Endothelial cell of umbilical vein (primary cell): ENCODE data around the gene CALN1. TPM values are rescaled to one million over a fixed set of nuclear protein-coding genes. Genes with fewer than 3 reads are reported as not detected.

ENCODE experiments used
- BruUV-seq: library from RNA; stranded (reverse); fragments of 400-500 nt; replicated peaks from 2 replicates; lab custom pipeline; 2021; lab: Mats Ljungman, UMichigan
- CTCF ChIA-PET: fragments of 300-600, 350-600 bp; sonication (Branson Sonifier 250); formaldehyde crosslinking; loops from one replicate; lab custom pipeline; 2021; ENCODE audit warnings: antibody characterized with exemption, inconsistent platforms; lab: Charles Lee
- POLR2A ChIA-PET: fragments of 300-600, 350-600 bp; sonication (Branson Sonifier 250); formaldehyde crosslinking; loops from one replicate; lab custom pipeline; 2021; ENCODE audit warnings: antibody characterized with exemption, inconsistent platforms; lab: Charles Lee
- DNase-seq: peaks from one replicate; pipeline ENCODE4 v3.0.0-alpha.2; 2011; ENCODE audit warnings: low read depth, low spot score
- FAIRE-seq: peaks from 2 replicates; lab custom pipeline; 2011; peaks lifted over from hg19 to GRCh38; lab: Jason Lieb, UNC
- H2AFZ ChIP-seq: 2 replicates; pipeline ENCODE4 v1.6.0; 2012; ENCODE audit warnings: low read depth, low read length, control low read depth, inconsistent platforms
- H3K27ac ChIP-seq: 2 replicates; pipeline ENCODE4 v1.5.1; 2011; ENCODE audit warnings: low read depth, mild to moderate bottlenecking, control low read depth, low read length, moderate library complexity; ENCODE audit not compliant: insufficient read depth
- H3K27me3 ChIP-seq, 2 experiments: 2 replicates each; pipeline versions ENCODE4 v1.6.0 to v1.6.1; 2011; ENCODE audit warnings: low read length in 2 of 2, mixed read lengths in 1 of 2; ENCODE audit not compliant: control insufficient read depth in 2 of 2, insufficient read depth in 2 of 2
- H3K36me3 ChIP-seq, 2 experiments: 2 replicates in 1 of 2; 3 replicates in 1 of 2; pipeline ENCODE4 v1.5.1; 2011; ENCODE audit warnings: low read length in 2 of 2, mild to moderate bottlenecking in 1 of 2, moderate library complexity in 1 of 2; ENCODE audit not compliant: control insufficient read depth in 2 of 2, insufficient read depth in 2 of 2; ENCODE audit errors: extremely low read depth in 1 of 2
- H3K4me1 ChIP-seq: 3 replicates; pipeline ENCODE4 v1.5.1; 2011; ENCODE audit warnings: mild to moderate bottlenecking, low read length; ENCODE audit not compliant: control insufficient read depth, insufficient read depth; ENCODE audit errors: extremely low read depth
- H3K4me2 ChIP-seq: 2 replicates; pipeline ENCODE4 v1.6.1; 2011; ENCODE audit warnings: low read length, control low read depth, mixed read lengths; ENCODE audit not compliant: insufficient read depth
- H3K4me3 ChIP-seq, 3 experiments: fragments of 200-600 bp in 1 of 3; sonication (generic), shearing (Covaris generic) in 1 of 3; replicated peaks in 1 of 3; 2 replicates each; pipeline ENCODE4 v1.5.1; 2011 to 2016; ENCODE audit warnings: control low read depth in 3 of 3, low read length in 3 of 3, mild to moderate bottlenecking in 2 of 3, inconsistent platforms in 1 of 3, low read depth in 1 of 3, moderate library complexity in 1 of 3; ENCODE audit not compliant: insufficient read depth in 1 of 3
- H3K79me2 ChIP-seq: 2 replicates; pipeline ENCODE4 v1.6.0; 2012; ENCODE audit warnings: low read length, inconsistent platforms; ENCODE audit not compliant: control insufficient read depth, insufficient read depth
- H3K9ac ChIP-seq: replicated peaks from 2 replicates; pipeline ENCODE3; 2011; ENCODE audit warnings: low read length, control low read depth; ENCODE audit not compliant: insufficient read depth; ENCODE audit errors: extremely low read depth
- H3K9me1 ChIP-seq: replicated peaks from 3 replicates; pipeline ENCODE4 v1.6.0; 2011; ENCODE audit warnings: mild to moderate bottlenecking, low read length; ENCODE audit not compliant: control insufficient read depth, insufficient read depth; ENCODE audit errors: extremely low read depth
- H3K9me3 ChIP-seq: replicated peaks from 2 replicates; pipeline ENCODE4 v1.5.1; 2012; ENCODE audit warnings: low read length, inconsistent platforms; ENCODE audit not compliant: control insufficient read depth, insufficient read depth
- H4K20me1 ChIP-seq: replicated peaks from 2 replicates; pipeline ENCODE3; 2011; ENCODE audit warnings: mild to moderate bottlenecking, low read length; ENCODE audit not compliant: control insufficient read depth, insufficient read depth; ENCODE audit errors: extremely low read depth
- EZH2 ChIP-seq: IDR thresholded peaks from 2 replicates; pipeline ENCODE4 v1.6.1; 2012; ENCODE audit warnings: borderline replicate concordance, low read depth, mild to moderate bottlenecking, moderate library complexity, low read length, inconsistent platforms; ENCODE audit not compliant: severe bottlenecking
- FOS ChIP-seq: IDR thresholded peaks from 2 replicates; pipeline ENCODE4 v1.6.1; 2011; ENCODE audit warnings: mild to moderate bottlenecking, low read length, moderate library complexity, borderline replicate concordance; ENCODE audit not compliant: insufficient read depth
- GATA2 ChIP-seq: IDR thresholded peaks from 2 replicates; pipeline ENCODE4 v1.7.0; 2011; ENCODE audit warnings: low read depth, mild to moderate bottlenecking, moderate library complexity, mixed read lengths, low read length; ENCODE audit not compliant: insufficient read length, insufficient read depth
- JUN ChIP-seq: IDR thresholded peaks from 2 replicates; pipeline ENCODE4 v1.6.1; 2011; ENCODE audit warnings: borderline replicate concordance, low read depth; ENCODE audit not compliant: insufficient read length, insufficient read depth
- MYC ChIP-seq: IDR thresholded peaks from one replicate; pipeline ENCODE4 v1.6.1; 2011; ENCODE audit warnings: mild to moderate bottlenecking, low read depth, low read length
- POLR2A ChIP-seq: IDR thresholded peaks from 2 replicates; pipeline ENCODE4 v1.6.1; 2012; ENCODE audit warnings: low read depth, mild to moderate bottlenecking, control low read depth, low read length
- POLR2AphosphoS5 ChIP-seq: IDR thresholded peaks from 2 replicates; pipeline ENCODE4 v1.6.1; 2012; ENCODE audit warnings: low read depth, mild to moderate bottlenecking, control low read depth, low read length, moderate library complexity; ENCODE audit not compliant: insufficient read depth
- dilution Hi-C: fragments of 300-500 bp; cut with MboI; formaldehyde crosslinking; loops from one replicate; pipeline ENCODE4 v1.15.0; 2019; ENCODE audit warnings: low sequenced_read_pairs; ENCODE audit not compliant: extremely low pct_ligation_motif_present
- intact Hi-C: fragments of 100-400 bp; cut with micrococcal nuclease; formaldehyde crosslinking; loops from one replicate; pipeline ENCODE4 v1.10.0; 2022
- polyA plus RNA-seq, 4 experiments: library from polyadenylated mRNA; depleted of rRNA in 3 of 4; stranded (reverse) in 3 of 4; unstranded in 1 of 4; fragments of >200 nt; gene quantifications; 2 replicates each; pipeline versions ENCODE4 v1.2.1 to v1.2.3, GENCODE V29; 2011 to 2012; ENCODE audit warnings: missing spikeins in 1 of 4
- total RNA-seq: library from RNA; stranded (reverse); gene quantifications from 2 replicates; pipeline ENCODE4 v1.2.3, GENCODE V29; 2021
- TF ChIP-seq, protein P1 (sequence below): IDR thresholded peaks from 2 replicates; pipeline ENCODE4 v1.6.1; 2011; ENCODE audit not compliant: insufficient read depth, insufficient read length
- TF ChIP-seq, protein P2 (sequence below), 2 donors: IDR thresholded peaks; 1 replicate in 1 of 2; 2 replicates in 1 of 2; pipeline ENCODE4 v1.5.1; 2011; ENCODE audit warnings: low read length in 2 of 2, mild to moderate bottlenecking in 2 of 2, moderate library complexity in 2 of 2, control low read depth in 1 of 2, inconsistent platforms in 1 of 2, low read depth in 1 of 2; ENCODE audit not compliant: insufficient read depth in 1 of 2; ENCODE audit errors: extremely low read depth in 1 of 2

Gene CALN1
- total and polyA plus RNA-seq, 2 donors (not counting 3 experiments of a cell fraction or from before 2014, with no cell fraction given): not detected

DNA sequence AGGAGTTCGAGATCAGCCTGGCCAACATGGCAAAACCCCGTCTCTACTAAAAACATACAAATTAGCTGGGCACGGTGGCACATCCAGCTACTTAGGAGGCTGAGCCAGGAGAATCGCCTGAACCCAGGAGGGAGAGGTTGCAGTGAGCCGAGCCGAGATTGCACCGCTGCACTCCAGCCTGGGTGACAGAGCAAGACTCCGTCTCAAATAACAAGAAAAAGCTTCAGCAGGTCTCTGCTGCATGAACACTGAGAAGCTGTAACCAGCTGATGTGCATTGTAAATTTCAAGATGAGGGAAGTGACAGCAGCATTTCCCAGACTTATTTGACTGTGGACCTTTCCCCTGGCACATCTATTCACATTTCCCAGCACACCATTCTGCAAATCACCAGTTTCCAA, 222.0 kb downstream of the CALN1 start:
- CTCF ChIA-PET: no interaction called here
- H3K36me3 ChIP-seq: no peaks in the 10 kb centered on the region
- dilution Hi-C loops (no loop called here), intact Hi-C loops (no loop called here)
- peaks cover 4% of the 10 kb centered on the region for H3K9me3 ChIP-seq
- no peak for TF ChIP-seq EZH2
- TF ChIP-seq, protein P1, sequence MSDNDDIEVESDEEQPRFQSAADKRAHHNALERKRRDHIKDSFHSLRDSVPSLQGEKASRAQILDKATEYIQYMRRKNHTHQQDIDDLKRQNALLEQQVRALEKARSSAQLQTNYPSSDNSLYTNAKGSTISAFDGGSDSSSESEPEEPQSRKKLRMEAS: no peak
- H3K27ac ChIP-seq: no peak overlapping the region
- DNase-seq (no peak), FAIRE-seq (no peak)
- H2AFZ ChIP-seq: no peak overlapping the region
- no TSS peak for BruUV-seq
- no peak overlapping the region for H3K4me3 ChIP-seq
- no peaks in the 10 kb centered on the region for H3K9me1 ChIP-seq
- H3K79me2 ChIP-seq: no peaks in the 10 kb centered on the region
- no peaks in the 10 kb centered on the region for H3K4me1 ChIP-seq
- H3K9ac ChIP-seq: no peak overlapping the region
- H4K20me1 ChIP-seq: no peaks in the 10 kb centered on the region
- H3K4me2 ChIP-seq: no peak overlapping the region
- POLR2A ChIA-PET: no interaction called here
- no peaks in the 10 kb centered on the region for H3K27me3 ChIP-seq

DNA sequence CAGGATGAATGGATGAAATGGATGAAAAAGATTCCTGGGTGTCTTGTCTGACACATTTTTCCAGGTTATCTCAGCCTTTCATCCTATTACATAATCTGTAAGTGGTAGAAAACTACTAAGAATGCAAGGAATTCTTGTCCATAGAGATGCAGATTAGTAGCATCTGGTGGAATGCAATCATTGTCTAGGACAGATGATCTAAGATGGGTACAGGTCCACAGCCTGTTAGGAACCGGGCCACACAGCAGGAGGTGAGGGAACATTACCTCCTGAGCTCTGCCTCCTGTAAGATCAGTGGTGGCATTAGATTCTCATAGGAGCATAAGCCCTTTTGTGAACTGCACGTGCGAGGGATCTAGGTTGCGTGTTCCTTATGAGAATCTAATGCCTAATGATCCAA, 225.0 kb downstream of the CALN1 start:
- Histone ChIP-seq H3K9me1 (no peaks in the 10 kb centered on the region), H3K9me3 (peaks cover 4% of the 10 kb centered on the region), H3K36me3 (no peaks in the 10 kb centered on the region), H3K27me3 (no peaks in the 10 kb centered on the region), H2AFZ (no peak overlapping the region), H4K20me1 (no peaks in the 10 kb centered on the region), H3K4me1 (no peaks in the 10 kb centered on the region), H3K4me3 (no peak overlapping the region), H3K9ac (no peak overlapping the region), H3K27ac (no peak overlapping the region), H3K79me2 (no peaks in the 10 kb centered on the region), H3K4me2 (no peak overlapping the region)
- TF ChIP-seq POLR2AphosphoS5: no peak
- no peak for TF ChIP-seq JUN
- TF ChIP-seq FOS: no peak
- TF ChIP-seq POLR2A: no peak
- TF ChIP-seq EZH2: no peak
- TF ChIP-seq MYC: no peak
- TF ChIP-seq, protein P1: no peak
- TF ChIP-seq GATA2: no peak
- TF ChIP-seq, protein P2, sequence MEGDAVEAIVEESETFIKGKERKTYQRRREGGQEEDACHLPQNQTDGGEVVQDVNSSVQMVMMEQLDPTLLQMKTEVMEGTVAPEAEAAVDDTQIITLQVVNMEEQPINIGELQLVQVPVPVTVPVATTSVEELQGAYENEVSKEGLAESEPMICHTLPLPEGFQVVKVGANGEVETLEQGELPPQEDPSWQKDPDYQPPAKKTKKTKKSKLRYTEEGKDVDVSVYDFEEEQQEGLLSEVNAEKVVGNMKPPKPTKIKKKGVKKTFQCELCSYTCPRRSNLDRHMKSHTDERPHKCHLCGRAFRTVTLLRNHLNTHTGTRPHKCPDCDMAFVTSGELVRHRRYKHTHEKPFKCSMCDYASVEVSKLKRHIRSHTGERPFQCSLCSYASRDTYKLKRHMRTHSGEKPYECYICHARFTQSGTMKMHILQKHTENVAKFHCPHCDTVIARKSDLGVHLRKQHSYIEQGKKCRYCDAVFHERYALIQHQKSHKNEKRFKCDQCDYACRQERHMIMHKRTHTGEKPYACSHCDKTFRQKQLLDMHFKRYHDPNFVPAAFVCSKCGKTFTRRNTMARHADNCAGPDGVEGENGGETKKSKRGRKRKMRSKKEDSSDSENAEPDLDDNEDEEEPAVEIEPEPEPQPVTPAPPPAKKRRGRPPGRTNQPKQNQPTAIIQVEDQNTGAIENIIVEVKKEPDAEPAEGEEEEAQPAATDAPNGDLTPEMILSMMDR (IDR thresholded peaks at IDR 0.05; ENCODE audit: extremely low read depth in 1 of 2, insufficient read depth in 1 of 2, low read depth in 1 of 2, low read length in 2 of 2): no peak
- ChIA-PET CTCF (no interaction called here), POLR2A (no interaction called here)
- BruUV-seq: no TSS peak
- DNase-seq (no peak), FAIRE-seq (no peak)
- dilution Hi-C loops: no loop called here
- intact Hi-C loops: no loop called here
